Small intestine (tissue), 7 donors: ENCODE results near the gene SLC35E1. TPM values are rescaled to one million over a fixed set of nuclear protein-coding genes. Genes with fewer than 3 reads are reported as not detected.
A peak's percentile ranks its signal among the peaks of the same experiment; 100 is the strongest.
"Not testable (repeated sequence)": the region's sequence is repeated elsewhere in the genome, so short reads cannot be mapped to it uniquely, and the experiment has no call there.

Source experiments
- DNase-seq, 2 donors: peaks; one replicate each; pipeline versions ENCODE4 v3.0.0 to v3.0.0-alpha.2; 2013
- FAIRE-seq: peaks from 2 replicates; lab custom pipeline; 2012; peaks lifted over from hg19 to GRCh38; lab: Jason Lieb, UNC
- H3K27ac ChIP-seq, 3 donors: one replicate each; pipeline ENCODE4 v1.5.1; 2013; ENCODE audit warnings: low read length in 2 of 3, mild to moderate bottlenecking in 2 of 3, control low read depth in 1 of 3, inconsistent platforms in 1 of 3, low read depth in 1 of 3, moderate library complexity in 1 of 3
- H3K27me3 ChIP-seq, 3 donors: one replicate each; pipeline ENCODE4 v1.6.1; 2013; ENCODE audit warnings: low read length in 3 of 3, inconsistent platforms in 1 of 3; ENCODE audit not compliant: control insufficient read depth in 3 of 3, insufficient read depth in 3 of 3
- H3K36me3 ChIP-seq, 3 donors: one replicate each; pipeline ENCODE4 v1.6.1; 2013; ENCODE audit warnings: low read length in 3 of 3, inconsistent platforms in 1 of 3, low read depth in 1 of 3, mild to moderate bottlenecking in 1 of 3, moderate library complexity in 1 of 3; ENCODE audit not compliant: control insufficient read depth in 3 of 3, insufficient read depth in 2 of 3
- H3K4me1 ChIP-seq, 3 donors: one replicate each; pipeline ENCODE4 v1.6.1; 2013; ENCODE audit warnings: low read length in 2 of 3, inconsistent platforms in 1 of 3, low read depth in 1 of 3, mild to moderate bottlenecking in 1 of 3, moderate library complexity in 1 of 3; ENCODE audit not compliant: control insufficient read depth in 3 of 3, insufficient read depth in 2 of 3
- H3K4me3 ChIP-seq, 3 donors: one replicate each; pipeline ENCODE4 v1.5.1; 2013; ENCODE audit warnings: low read length in 3 of 3, control low read depth in 1 of 3, inconsistent platforms in 1 of 3, low read depth in 1 of 3, mild to moderate bottlenecking in 1 of 3, moderate library complexity in 1 of 3
- H3K9me3 ChIP-seq, 2 donors: one replicate each; pipeline ENCODE4 v1.6.1; 2013; ENCODE audit warnings: low read depth in 1 of 2, low read length in 1 of 2; ENCODE audit not compliant: control insufficient read depth in 2 of 2, insufficient read depth in 1 of 2
- WGBS, 3 donors: extraction: QIAGEN DNeasy Blood & Tissue Kit; methylation state at CpG; one replicate each; pipeline ENCODE4 v1.1.7; 2013; 5-methylcytosine and 5-hydroxymethylcytosine counted together
- polyA plus RNA-seq, 4 donors: library from polyadenylated mRNA; stranded (reverse) in 3 of 4; unstranded in 1 of 4; fragments of 200-250 nt in 3 of 4; fragments of 120-200 nt in 1 of 4; gene quantifications; one replicate each; pipeline versions ENCODE4 v1.2.1 to v1.2.3, GENCODE V29; 2013
- donor health status: healthy with polysubstance abuse.
- donor health status: control.
- donor health status: control.
- donor health status: Bipolar disorder and iron deficiency.
- donor health status: healthy.

Gene SLC35E1
- polyA plus RNA-seq, 4 donors = 14.5 to 34.3 (median 18.7) TPM

- no peak overlapping the region for H3K4me3 ChIP-seq
- H3K4me1 ChIP-seq = peaks cover 0 to under 1% (median 0%) of the 10 kb centered on the region in 3 donors
- DNase-seq = peak in 1 of 2 donors; percentile 70
- peaks cover 2 to 73% (median 14%) of the 10 kb centered on the region in 3 donors for H3K36me3 ChIP-seq
- no peaks in the 10 kb centered on the region for H3K27me3 ChIP-seq
- no peaks in the 10 kb centered on the region for H3K9me3 ChIP-seq
- FAIRE-seq = no peak
- 66 to 84% (median 70%) methylated on average over 10 of the region's 10 CpGs for WGBS, 3 donors
- peak overlapping the region in 1 of 3 donors; percentile 74 for H3K27ac ChIP-seq
Observed at GRCh38 chr19:16566161-16566560, 6.1 kb downstream of the SLC35E1 start.

DNA sequence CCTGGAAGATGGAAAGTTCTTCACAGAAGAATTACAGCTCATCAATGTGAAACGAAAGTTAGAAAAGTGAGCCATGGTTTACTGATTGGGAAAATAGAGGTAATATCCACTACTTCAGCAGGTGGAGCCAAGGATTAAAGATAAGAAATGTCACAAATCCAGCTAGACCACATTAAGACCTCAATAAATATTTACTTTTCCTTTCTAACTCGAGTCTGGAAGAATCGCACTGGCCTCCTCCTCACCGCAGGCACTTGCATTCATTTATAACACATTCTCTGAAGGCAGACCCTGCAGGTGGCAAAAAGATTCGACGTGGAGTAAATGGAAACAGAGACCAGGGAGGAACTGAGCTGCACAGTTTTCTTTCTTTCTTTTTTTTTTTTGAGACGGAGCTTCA is 7.4 kb downstream of the SLC35E1 start:
- WGBS, 3 donors = 22 to 63% (median 37%) methylated on average over 7 of the region's 7 CpGs
- H3K4me1 ChIP-seq = no peaks in the 10 kb centered on the region
- H3K27ac ChIP-seq = no peak overlapping the region
- no peaks in the 10 kb centered on the region for H3K9me3 ChIP-seq
- H3K27me3 ChIP-seq = no peaks in the 10 kb centered on the region
- no peak overlapping the region for H3K4me3 ChIP-seq
- no peak for FAIRE-seq
- peak in 1 of 2 donors; percentile 41 for DNase-seq
- peaks cover 3 to 74% (median 14%) of the 10 kb centered on the region in 3 donors for H3K36me3 ChIP-seq

DNA sequence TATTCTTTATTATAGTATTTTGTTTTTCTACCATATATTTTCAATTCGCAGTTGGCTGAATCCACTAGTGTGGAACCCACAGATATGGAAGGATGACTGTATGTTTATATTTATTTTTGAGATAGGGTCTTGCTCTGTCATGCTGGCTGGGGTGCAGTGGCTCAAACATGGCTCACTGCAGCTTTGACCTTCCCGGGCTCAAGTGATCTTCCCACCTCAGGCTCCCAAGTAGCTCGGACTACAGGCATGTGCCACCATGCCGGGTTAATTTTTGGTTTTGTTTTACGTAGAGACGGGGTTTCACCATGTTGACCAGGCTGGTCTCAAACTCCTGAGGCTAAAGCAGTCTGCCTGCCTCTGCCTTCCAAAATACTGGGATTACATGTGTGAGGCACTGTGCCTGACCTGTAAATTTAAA is 9.6 kb downstream of the SLC35E1 start:
- Histone ChIP-seq H3K27ac (no peak overlapping the region), H3K27me3 (no peaks in the 10 kb centered on the region), H3K4me3 (no peak overlapping the region), H3K36me3 (peaks cover 9 to 55% (median 14%) of the 10 kb centered on the region in 3 donors), H3K9me3 (no peaks in the 10 kb centered on the region), H3K4me1 (no peaks in the 10 kb centered on the region)
- 95 to 97% (median 96%) methylated on average over 6 of the region's 6 CpGs for WGBS, 3 donors
- FAIRE-seq (no peak), DNase-seq (no peak)

- Histone ChIP-seq H3K9me3 (no peaks in the 10 kb centered on the region), H3K4me3 (no peak overlapping the region), H3K27ac (no peak overlapping the region), H3K36me3 (peaks cover 9 to 55% (median 10%) of the 10 kb centered on the region in 3 donors), H3K27me3 (no peaks in the 10 kb centered on the region), H3K4me1 (no peaks in the 10 kb centered on the region)
- 90 to 94% (median 90%) methylated on average over 8 of the region's 8 CpGs for WGBS, 3 donors
- no peak for FAIRE-seq
- no peak for DNase-seq
Observed at GRCh38 chr19:16561382-16561781, 10.8 kb downstream of the SLC35E1 start.

DNA sequence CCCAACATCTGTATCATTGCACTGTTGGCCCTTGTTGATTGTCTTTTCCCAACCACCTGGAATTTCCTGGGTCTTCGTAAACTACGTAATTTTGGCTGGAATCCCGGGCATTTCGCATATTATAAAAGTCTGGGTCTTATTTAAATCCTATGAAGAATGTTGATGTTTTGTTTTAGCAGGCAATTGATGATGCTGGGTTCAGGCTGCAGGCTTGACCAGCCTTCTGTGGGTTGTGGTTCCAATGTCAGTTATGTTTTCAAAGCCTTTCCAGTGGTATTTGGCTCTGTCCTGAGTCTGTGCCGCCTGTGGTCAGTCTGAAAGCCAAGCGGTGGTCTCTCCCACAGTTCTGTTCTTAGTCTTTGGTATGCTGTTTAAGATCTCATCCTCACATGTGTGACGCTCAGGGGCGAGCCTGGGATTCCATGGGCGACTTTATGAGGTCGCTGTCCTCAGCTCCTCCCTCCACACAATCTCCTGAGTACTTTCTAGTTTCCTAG is 12.4 kb downstream of the SLC35E1 start:
- Histone ChIP-seq H3K9me3 (no peaks in the 10 kb centered on the region), H3K36me3 (peaks cover 8 to 54% (median 9%) of the 10 kb centered on the region in 3 donors), H3K27ac (no peak overlapping the region), H3K27me3 (no peaks in the 10 kb centered on the region), H3K4me3 (no peak overlapping the region), H3K4me1 (no peaks in the 10 kb centered on the region)
- WGBS, 3 donors = 89 to 93% (median 89%) methylated on average over 10 of the region's 10 CpGs
- FAIRE-seq = no peak
- DNase-seq = no peak

DNA sequence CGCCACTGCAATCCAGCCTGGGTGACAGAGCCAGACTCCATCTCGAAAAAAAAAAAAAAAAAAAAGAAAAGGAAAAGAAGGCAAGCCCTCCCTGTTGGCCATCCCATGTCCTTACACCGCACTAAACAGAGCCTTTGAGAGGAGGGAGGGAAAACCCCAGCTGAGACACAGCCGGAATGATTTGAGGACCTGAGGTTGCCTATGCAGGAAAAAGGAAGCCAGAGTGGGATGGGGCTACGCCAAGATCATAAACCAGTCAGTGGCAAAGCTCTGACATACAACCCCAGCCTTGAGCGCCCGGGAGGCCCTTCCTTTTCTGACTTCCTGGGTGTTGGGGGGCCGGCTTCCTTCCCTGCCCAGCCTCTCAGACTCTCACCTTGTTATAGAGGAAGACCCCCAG is 17.4 kb downstream of the SLC35E1 start:
- DNase-seq = no peak
- Histone ChIP-seq H3K27me3 (no peaks in the 10 kb centered on the region), H3K4me1 (no peaks in the 10 kb centered on the region), H3K36me3 (peaks cover 5 to 54% (median 16%) of the 10 kb centered on the region in 3 donors), H3K27ac (no peak overlapping the region), H3K4me3 (no peak overlapping the region), H3K9me3 (no peaks in the 10 kb centered on the region)
- WGBS, 3 donors = 81 to 92% (median 91%) methylated on average over 8 of the region's 8 CpGs
- no peak for FAIRE-seq

- not testable (repeated sequence) for H3K4me1 ChIP-seq, FAIRE-seq, H3K27ac ChIP-seq, H3K4me3 ChIP-seq, H3K27me3 ChIP-seq, DNase-seq, H3K9me3 ChIP-seq
- H3K36me3 ChIP-seq = peaks cover 0 to 50% (median 14%) of the 10 kb centered on the region in 3 donors
- whole genome bisulfite sequencing, 3 donors = 94 to 98% (median 95%) methylated on average over 6 of the region's 6 CpGs
Observed at GRCh38 chr19:16551902-16552301, 20.3 kb downstream of the SLC35E1 start.

- DNase-seq = no peak
- Histone ChIP-seq H3K36me3 (peaks cover 0 to 23% (median 11%) of the 10 kb centered on the region in 3 donors), H3K27me3 (no peaks in the 10 kb centered on the region), H3K9me3 (no peaks in the 10 kb centered on the region), H3K4me3 (no peak overlapping the region), H3K4me1 (no peaks in the 10 kb centered on the region), H3K27ac (no peak overlapping the region)
- 91 to 97% (median 93%) methylated on average over 4 of the region's 4 CpGs for WGBS, 3 donors
- no peak for FAIRE-seq
Observed at GRCh38 chr19:16548956-16549355, 23.3 kb downstream of the SLC35E1 start.
